Kidney tubule cell (primary cell): ENCODE measurements around the gene GET4.
A peak's percentile ranks its signal among the peaks of the same experiment; 100 is the strongest.
"Not testable (repeated sequence)": the region's sequence is repeated elsewhere in the genome, so short reads cannot be mapped to it uniquely, and the experiment has no call there.

Source experiments
- DNase-seq: peaks from one replicate; pipeline ENCODE4 v3.0.0-alpha.2; 2018; ENCODE audit warnings: low spot score

GET4 gene

DNA sequence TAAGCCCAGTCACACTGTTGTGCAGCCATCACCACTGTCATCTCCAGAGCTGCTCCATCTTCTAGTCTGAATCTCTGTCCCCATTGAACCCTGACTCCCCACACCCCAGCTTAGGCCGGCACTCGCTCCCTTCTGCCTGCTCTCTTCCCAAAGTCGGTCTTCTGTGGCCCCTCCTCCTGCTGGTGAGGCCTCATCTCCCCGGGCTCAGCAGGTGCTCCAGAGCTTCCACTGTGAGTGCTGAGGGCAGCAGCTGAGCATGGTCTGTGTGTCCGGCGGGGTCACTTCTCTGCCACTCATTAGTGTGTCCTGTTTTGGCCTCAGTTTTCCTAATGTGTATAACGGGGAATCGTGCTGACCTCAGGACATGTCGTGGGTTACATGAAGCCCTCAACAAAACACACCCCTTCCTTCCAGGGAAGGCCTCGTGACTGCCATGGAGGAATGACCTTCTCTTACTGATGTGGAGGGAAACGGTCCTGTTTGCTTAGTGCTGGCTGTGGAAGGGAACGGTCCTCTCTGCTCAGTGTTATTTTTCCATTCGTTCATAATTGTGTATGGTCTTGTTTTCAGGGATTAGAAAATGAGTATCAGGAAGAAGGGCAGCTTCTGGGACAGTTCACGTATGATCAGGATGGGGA, 4.3 kb upstream of the GET4 start:
- DNase-seq = no peak

DNA sequence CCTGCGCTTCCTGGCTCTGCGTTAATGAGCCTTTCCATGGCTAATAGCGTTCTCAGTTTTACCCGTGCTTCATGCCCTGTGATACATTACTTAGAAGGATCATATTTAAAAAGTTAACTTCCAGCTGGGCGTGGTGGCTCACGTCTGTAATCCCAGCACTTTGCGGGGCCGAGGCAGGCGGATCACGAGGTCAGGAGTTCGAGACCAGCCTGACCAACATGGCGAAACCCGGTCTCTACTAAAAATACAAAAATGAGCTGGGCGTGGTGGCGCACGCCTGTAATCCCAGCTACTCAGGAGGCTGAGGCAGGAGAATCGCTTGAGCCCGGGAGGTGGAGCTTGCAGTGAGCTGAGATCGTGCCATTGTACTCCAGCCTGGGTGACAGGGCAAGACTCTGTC, 3.7 kb upstream of the GET4 start:
- DNase-seq = not testable (repeated sequence)

DNA sequence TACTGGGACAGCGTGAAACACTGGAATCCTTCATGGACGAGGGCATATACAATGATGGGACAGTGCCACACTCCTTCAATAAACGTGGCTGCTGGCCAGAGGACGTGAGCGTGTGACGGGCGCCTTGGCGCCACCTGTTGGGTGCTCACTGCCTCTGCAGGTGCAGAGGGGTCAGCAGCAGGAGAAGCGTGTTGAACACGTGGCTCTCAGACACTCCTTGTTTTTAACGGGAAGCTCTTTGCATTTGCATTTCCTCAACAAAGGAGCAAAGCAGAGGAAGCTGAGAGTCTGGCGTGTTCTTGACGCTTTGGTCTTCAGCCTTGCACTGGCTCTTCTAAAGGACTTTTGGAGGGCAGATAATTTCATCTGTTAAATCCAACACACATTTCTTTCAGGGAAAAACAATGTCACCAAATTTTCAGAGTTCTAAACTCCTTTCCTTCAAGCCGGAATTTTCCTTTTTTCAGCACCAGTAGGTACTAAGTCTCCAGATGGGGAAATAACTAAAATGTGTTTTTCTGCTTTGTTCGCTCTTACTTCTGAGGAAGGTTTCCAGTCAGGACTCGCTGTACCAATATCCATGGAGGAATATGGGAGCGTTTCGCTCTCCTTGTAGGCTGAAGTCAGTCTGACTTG, 2.9 kb upstream of the GET4 start:
- DNase-seq = peak; percentile 89

DNA sequence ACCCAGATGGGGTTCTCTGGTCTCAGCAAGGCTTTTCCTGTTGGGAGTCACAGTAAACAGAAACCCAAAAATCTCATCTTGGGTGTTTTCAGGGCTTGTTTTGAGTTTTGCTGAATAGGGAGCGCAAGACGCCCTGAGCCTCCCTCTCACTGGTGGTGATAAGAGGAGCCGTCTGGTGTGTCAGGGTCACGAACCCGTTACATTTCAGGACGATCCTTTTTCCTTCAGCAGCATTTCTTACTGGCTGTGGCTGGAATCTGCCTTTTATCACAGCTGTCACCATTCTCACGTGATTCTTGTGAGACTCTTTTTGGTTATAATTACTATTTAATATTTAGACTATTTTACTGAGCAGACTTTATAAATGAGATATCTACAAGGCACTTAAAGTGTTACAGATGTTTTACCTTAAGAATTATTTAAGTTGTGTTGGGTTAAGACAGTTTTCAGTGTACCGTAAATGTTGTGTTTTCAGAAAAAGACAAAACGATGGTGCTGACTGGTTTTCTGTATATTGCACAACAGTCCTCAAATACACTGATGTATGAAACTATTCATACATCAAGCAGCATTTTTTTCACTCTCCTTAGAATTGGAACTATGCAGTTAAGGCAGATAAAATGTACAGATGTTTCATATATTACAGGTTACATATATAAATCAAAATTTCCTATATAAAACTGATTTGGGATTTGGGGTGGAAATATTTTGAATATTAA, 2.2 kb upstream of the GET4 start:
- DNase-seq = no peak

DNA sequence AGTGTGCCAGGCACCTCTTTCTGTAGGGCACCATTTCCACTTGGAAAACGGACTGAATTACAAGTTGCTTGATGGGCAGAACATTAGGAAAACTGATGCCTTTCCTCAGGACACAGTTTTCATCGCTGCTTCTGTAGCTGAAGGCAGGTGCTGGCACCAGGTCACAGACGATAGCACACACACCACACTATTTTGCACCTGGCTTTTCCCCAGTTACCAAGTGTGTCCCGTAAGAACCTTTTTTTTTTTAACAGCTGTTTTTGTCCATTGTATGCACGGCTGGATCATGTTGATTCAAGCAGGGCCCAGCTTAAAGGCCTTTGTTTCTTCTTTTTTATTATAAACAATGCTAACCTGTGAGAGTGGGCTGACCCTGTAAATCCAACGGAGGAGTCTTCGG, 1.3 kb upstream of the GET4 start:
- DNase-seq = no peak

DNA sequence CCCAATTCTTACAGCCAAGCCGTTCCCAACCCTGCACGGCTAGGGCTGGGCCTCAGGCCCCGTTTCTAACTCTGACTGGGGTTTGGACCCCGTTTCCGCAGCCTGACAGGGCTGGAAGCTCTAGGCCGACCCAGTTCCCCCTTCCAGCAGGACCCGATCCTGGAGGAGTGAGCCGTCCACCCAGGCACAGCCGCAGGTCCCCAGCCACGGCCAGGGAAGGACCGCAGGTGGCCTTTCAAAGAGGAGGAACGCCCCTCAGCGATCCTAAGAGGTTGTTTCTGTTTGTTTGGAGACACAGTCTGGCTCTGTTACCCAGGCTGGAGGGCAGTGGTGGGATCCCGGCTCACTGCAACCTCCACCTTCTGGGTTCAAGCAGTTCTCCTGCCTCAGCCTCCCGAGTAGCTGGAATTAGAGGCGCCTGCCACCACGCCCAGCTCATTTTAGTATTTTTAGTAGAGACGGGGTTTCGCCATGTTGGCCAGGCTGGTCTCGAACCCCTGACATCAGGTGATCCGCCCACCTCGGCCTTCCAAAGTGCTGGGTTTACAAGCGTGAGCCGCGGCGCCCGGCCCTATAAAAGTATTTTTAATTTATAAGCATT, 778 bp upstream of the GET4 start:
- DNase-seq = no peak

DNA sequence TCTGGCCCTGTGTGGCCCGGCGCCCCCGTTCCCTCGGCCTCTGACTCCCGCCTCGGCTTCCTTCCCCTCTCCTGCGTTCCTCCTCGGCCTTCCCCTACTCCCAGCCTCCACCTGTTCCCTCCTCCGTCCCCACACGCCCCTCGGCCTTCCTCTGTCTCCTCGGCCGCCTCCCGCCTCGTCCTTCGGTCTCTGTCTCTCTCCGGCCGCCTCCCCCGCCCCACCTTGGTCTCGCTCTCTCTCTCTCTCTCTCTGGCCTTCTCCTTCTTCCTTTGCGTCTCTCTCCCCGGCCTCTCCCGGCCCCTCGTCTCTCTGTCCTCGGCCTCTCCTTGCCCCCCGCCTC, 588 bp downstream of the GET4 start:
- no peak for DNase-seq

DNA sequence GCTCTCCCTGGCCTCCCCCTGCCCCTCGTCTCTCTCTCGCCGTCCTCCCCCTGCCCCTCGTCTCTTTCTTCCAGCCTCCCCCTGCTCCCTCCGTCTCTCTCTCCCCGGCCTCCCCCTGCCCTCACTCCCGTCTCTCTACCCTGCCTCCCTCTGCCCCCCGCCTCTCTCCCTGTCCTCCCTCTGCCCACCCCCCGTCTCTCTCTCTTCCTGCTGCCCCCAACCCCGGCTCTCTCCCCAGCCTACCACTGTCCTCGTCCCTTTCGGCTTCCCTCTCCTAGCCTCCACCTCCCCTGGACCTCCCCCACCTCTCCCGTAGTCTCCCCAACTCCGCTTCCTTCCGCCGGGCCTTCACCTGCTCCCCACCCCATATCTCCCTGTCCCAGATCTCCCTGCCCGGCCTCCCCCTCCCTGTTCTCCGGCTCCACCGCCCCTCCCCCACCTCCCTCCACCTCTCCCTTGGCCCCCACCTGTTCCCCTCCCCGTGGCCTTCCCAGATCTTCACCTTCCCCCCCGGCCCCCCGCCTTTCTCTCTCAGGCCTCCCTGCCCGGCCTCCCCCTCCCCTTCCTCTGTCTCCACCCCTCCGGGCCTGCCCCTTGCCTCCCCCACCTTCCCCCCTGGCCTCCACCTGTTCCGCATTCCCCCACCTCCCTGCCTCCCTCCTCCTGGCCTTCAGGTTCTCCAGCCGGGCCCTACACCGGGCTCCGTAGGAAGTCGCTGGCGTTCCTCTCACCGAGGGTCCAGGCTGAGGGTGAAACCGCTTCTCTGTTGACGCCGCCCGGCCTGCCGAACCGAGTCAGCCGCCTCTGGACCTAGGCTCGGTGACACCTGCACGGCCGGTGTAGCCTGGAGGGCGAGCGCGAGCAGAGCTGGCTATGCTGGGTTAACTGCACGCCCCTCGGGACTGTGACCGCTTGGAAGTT, 1.2 kb downstream of the GET4 start:
- peak; percentile 75 for DNase-seq

DNA sequence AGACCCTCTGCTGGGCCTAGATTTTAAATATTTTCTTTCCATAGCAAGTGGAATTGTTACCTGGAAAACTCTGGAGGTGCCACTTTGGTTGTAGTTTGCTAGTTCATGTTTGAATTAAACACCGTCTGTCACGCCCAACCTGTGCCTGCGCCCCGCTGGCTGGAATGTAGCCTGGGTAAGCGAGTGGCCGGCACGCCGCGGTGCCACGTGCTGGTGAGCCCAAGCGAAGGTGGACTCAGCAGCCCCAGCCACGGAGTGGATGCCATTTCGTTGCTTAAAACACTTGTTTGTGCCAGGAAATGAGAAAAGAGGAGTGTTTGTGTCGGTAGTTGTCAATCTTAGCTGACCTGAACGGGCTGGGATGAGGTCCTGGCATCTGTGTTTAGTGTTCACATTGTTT, 2.7 kb downstream of the GET4 start:
- no peak for DNase-seq

DNA sequence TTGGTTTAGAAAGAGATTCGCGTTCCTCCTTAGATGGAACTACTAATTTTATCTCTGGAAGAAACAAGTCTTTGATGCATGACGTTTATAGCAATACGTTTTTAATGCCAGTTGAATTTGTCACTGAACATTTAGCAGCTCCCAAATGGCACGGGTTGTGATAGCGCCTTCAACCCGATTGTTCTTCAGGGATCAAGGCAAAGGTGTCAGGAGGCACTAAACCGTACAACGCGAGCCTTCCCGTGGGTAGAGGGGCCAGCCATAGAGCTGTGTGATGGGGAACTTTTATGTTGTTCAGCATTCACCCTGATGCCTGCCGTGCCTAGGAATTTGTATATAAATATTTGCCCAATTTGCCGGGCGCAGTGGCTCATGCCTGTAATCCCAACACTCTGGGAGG, 3.4 kb downstream of the GET4 start:
- no peak for DNase-seq

DNA sequence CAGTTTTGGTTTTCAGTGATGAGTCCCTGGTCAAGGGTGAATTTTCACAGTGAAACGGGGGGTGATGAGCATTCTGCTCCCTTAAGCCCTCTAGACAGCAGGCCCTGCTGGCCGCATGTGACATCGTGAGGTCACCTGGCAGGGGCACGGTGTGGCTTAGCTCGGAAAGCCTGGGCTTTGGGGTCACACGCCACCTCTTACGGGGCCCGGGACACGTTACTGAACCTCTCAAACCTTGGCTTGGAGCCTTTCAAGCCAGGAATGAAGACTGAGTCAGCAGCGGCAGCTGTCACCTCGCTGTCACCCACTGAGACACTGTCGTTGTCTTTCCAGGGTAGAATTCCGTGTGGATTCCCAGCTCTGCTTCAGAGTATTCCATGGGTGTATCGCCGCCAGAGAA, 4.1 kb downstream of the GET4 start:
- no peak for DNase-seq

DNA sequence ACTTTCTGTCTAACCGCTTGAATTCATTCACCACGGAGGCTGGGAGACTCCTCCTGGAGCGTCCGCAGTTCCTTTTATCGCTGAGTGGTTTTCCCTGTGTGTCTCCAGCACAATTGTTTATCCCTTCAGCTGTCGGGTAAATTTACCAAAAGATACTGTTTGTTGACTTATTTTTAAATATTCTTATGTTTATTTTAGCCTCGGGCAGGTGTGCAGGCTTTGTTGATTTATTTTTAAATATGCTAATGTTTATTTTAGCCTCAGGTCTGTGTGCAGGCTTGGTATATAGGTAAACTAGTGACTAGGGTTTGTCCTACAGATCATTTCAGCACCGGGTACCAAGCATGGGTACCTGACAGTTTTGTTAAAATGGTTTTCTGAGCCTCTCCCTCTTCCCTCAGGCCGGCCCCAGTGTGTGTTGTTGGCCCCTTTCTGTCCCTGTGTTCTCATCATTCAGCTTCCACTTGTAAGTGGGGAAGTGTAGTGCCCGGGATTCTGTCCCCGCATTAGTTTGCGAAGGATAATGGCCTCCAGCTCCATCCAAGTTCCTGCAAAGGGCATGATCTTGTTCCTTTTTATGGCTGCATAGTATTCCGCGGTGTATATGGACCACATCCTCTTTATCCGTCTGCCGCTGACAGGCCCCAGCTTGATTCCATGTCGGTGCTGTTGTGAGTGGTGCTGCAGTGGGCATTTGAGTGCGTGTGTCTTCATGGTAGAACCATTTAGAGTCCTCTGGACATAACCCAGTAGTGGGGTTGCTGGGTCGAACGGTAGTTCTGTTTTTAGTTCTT, 5.3 kb downstream of the GET4 start:
- no peak for DNase-seq

DNA sequence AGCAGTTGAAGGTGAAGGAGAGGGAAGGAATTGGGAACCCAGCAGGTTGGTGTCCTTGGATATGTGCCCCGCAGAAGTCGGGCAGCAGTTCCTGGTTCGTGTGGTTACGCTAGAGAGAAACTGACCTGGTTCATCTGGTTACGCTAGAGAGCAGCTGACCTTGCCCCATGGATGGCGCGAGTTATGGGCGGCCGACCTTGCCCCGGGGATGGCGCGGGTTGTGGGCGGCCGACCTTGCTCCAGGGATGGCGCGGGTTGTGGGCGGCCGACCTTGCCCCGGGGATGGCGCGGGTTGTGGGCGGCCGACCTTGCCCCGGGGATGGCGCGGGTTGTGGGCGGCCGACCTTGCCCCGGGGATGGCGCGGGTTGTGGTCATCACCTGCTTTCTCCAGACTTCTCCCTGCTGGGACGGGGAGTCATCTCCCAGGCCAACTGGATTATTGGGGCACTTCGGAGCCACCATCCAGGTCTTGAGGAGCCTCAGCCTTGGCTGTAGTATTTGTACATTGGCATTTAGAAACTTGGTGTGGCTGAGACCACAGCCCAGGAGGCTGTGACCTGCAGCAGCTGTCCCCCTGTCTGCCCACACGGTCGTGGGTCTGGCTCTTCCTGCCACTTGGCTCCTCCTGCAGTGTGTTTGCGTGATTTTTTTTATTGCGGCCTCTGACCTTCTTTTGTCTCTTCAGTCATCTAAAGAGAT, 6.1 kb downstream of the GET4 start:
- no peak for DNase-seq

DNA sequence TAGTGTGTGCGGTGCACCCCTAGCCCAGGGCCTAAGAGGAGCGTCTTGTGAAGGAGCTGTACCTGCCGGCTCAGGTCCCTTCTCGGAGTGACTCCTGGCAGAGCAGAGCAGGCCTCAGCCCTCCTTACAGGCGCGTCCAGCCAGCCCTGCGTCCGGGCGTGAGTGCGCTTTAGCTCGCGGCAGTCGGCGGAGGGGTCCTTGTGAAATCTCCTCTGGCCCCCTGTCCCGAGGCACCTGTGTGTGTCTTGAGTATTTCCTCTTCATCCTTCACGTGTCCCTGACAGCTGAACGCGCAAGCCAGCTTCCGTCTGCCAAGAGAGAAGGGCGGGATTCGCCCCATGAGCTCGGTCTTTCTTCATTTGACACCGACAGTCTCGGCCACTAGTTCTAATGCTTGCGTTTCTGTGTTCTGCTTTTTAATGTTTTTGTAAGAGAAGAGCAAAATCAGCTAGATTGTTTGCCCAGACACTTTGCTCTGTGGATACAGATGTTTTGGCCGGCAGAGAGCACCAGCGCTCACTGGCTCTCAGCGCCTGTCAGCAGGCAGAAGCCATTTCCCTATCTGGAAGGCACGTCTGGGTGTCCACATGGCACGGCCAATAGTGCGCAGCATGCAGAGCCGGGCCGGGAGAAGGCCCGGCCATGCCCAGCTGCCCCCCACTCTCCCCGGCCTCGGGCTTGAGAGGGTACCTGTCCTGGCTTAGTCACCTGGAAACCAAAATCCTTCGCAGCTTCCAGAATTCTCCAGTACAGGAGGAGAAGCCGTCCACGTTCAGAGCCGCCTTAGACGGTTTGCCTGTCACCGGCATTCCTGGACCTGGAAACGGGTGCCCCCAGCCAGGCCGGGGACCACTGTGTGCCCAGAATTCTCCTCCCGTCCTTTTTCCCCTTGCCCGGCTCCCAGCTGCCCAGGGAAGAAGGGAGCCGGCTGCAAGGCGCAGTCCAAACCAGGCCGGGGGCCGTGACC, 7.0 kb downstream of the GET4 start:
- DNase-seq = no peak

DNA sequence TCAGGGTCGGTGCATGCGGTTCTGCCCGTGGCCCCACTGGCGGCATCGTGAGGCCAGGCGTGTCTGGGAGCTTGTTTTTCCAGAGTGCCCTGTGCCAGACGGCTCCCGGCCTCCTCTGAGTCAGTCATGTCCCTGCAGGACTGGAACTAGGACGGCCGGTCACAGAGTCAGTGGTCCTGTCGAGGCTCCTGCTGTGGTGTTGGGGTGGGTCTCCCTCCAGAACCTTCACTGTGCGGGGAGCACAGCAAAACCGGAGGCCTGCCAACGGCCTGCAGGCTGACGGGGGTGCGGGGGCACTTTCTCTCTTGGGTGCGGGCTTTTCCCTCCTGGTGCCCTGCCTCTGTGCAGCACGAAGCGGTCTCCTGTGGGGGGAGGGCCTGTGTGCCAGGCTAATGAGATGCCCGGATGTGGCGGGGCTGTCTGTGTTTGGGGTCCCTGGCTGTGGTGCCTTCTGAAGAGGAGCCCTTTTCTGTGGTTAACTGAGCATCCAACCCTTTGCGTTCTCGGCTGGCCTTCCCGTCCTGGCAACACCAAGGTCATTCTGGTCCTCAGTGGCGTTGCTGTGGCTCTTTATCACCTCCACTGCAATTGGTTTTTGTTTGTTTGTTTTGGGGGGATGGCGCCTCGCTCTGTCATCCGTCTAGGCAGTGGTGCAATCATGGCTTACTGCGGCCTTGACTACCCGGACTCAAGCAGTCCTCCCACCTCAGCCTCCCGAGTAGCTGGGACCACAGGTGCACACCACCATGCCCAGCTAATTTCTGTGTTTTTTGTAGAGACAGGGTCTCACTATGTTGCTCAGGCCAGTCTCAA, 8.0 kb downstream of the GET4 start:
- peak; percentile 46 for DNase-seq

DNA sequence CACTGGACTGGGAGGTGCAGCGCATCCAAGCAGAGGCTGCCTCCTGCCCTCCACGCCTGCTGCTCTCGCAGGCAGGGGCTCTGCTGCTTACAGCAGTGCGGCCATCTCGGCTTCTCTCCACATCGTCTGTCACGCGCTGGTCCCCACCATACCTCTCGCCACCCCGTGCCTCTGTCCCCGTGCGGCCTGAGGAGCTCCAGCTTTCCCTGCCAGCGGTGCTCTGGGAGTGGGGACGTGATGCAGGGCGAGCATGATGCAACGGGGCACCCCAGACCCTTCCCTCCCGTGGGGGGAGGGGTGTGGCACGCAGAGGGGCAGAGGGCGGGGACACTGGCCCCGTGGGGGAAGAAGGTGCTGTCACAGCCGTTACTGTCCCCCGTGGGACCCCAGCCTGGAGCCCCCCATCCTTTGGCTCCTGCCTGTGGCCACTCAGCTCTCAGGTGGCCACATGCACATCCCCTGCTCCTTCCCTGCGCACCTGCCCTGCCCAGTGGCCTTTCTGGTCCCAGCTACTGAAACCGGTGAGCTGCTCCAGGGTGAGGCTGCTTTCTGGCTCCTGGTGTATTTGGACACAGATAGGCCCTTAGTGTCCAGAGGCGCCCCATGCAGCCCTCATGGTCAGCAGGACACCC, 9.0 kb downstream of the GET4 start:
- DNase-seq = no peak

DNA sequence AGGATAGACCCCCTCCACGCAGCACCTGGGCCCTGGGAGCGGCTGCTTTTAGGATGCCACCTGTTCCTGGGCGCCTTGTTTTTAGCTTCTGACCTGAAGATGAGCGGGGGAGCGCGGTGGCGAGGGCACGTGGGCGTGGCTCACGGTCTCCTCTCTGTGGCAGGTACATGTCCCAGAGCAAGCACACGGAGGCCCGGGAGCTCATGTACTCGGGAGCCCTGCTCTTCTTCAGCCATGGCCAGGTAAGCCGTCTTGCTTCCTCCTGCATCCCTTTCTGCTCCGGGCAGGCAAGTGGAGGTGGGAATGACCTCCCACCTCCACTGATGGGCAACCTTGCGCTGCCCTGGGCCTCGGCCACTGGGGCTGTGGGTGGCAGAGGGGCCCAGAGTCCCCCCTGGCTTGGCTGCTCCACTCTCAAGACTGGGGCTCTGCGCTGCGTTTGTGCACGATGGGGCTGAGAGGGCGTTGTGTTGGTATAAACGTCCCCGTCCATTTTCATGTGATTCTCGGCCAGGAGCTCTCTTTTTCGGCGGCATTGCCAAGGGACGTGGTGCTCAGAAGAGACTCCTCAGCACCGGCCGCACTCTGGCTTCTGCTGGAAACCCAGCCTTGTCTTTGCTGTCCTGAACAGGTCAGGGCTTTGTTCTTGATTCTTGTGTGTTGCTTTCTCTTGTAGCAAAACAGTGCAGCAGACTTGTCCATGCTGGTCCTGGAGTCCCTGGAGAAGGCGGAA, 9.7 kb downstream of the GET4 start:
- no peak for DNase-seq
